ENCODE results near the gene GABRE. TPM values are rescaled to one million over a fixed set of nuclear protein-coding genes. Genes with fewer than 3 reads are reported as not detected.

Gene GABRE
- total RNA-seq, 2 experiments from 2014 or later = not detected

GRCh38 chrX:151923648-151924047 is 50.8 kb downstream of the GABRE start:
- no peak for TF ChIP-seq EZH2phosphoT487 (IDR thresholded peaks at IDR 0.05; ENCODE audit: borderline replicate concordance, low read depth, low read length)
- no peak for TF ChIP-seq CTCF (conservative IDR thresholded peaks at IDR 0.05; ENCODE audit: low read length)
- Histone ChIP-seq H4K20me1 (ENCODE audit: insufficient read depth, low read length) (no peaks in the 10 kb centered on the region), H3K79me2 (ENCODE audit: insufficient read depth, low read depth, low read length) (no peaks in the 10 kb centered on the region), H3K9me3 (ENCODE audit: low read length) (no peaks in the 10 kb centered on the region), H3K36me3 (ENCODE audit: insufficient read depth, low read length) (no peaks in the 10 kb centered on the region), H3K4me3 (ENCODE audit: low read depth, low read length, poor library complexity, severe bottlenecking) (no peak overlapping the region), H3K4me2 (ENCODE audit: low read length) (no peak overlapping the region), H3K4me1 (ENCODE audit: insufficient read depth, low read length, poor library complexity, severe bottlenecking) (no peaks in the 10 kb centered on the region), H2AFZ (ENCODE audit: low read length) (no peak overlapping the region), H3K27ac (ENCODE audit: low read depth, low read length, poor library complexity, severe bottlenecking) (no peak overlapping the region), H3K9me2 (ENCODE audit: insufficient read depth, low read length) (no peaks in the 10 kb centered on the region)
- intact Hi-C loops (cut with micrococcal nuclease; ENCODE audit: unreplicated experiment) = no loop called here
- DNase-seq (ENCODE audit: low spot score) = no peak
- no TSS peak for BruUV-seq (replicated peaks)
- POLR2A ChIA-PET = no interaction called here
- CTCF ChIA-PET (ENCODE audit: unreplicated experiment) = no interaction called here

GRCh38 chrX:151922692-151923091 is 51.8 kb downstream of the GABRE start:
- BruUV-seq (replicated peaks) = no TSS peak
- POLR2A ChIA-PET = no interaction called here
- Histone ChIP-seq H3K9me3 (ENCODE audit: low read length) (no peaks in the 10 kb centered on the region), H4K20me1 (ENCODE audit: insufficient read depth, low read length) (no peaks in the 10 kb centered on the region), H3K4me3 (ENCODE audit: low read depth, low read length, poor library complexity, severe bottlenecking) (no peak overlapping the region), H3K79me2 (ENCODE audit: insufficient read depth, low read depth, low read length) (no peaks in the 10 kb centered on the region), H3K27ac (ENCODE audit: low read depth, low read length, poor library complexity, severe bottlenecking) (no peak overlapping the region), H3K36me3 (ENCODE audit: insufficient read depth, low read length) (no peaks in the 10 kb centered on the region), H3K4me2 (ENCODE audit: low read length) (no peak overlapping the region), H2AFZ (ENCODE audit: low read length) (no peak overlapping the region), H3K9me2 (ENCODE audit: insufficient read depth, low read length) (no peaks in the 10 kb centered on the region), H3K4me1 (ENCODE audit: insufficient read depth, low read length, poor library complexity, severe bottlenecking) (no peaks in the 10 kb centered on the region)
- DNase-seq (ENCODE audit: low spot score) = no peak
- intact Hi-C loops (cut with micrococcal nuclease; ENCODE audit: unreplicated experiment) = no loop called here
- no peak for TF ChIP-seq CTCF (conservative IDR thresholded peaks at IDR 0.05; ENCODE audit: low read length)
- no peak for TF ChIP-seq EZH2phosphoT487 (IDR thresholded peaks at IDR 0.05; ENCODE audit: borderline replicate concordance, low read depth, low read length)
- CTCF ChIA-PET (ENCODE audit: unreplicated experiment) = no interaction called here

GRCh38 chrX:151921866-151922265 is 52.6 kb downstream of the GABRE start:
- TF ChIP-seq CTCF (conservative IDR thresholded peaks at IDR 0.05; ENCODE audit: low read length) (no peak), EZH2phosphoT487 (IDR thresholded peaks at IDR 0.05; ENCODE audit: borderline replicate concordance, low read depth, low read length) (no peak)

More at GRCh38 chrX:151921866-151922265, 52.6 kb downstream of the GABRE start:
- ChIA-PET CTCF (ENCODE audit: unreplicated experiment) (no interaction called here), POLR2A (no interaction called here)
- H3K79me2 ChIP-seq (ENCODE audit: insufficient read depth, low read depth, low read length) = no peaks in the 10 kb centered on the region
- no peak overlapping the region for H2AFZ ChIP-seq (ENCODE audit: low read length)
- H3K36me3 ChIP-seq (ENCODE audit: insufficient read depth, low read length) = no peaks in the 10 kb centered on the region
- DNase-seq (ENCODE audit: low spot score) = no peak
- BruUV-seq (replicated peaks) = no TSS peak
- H3K4me3 ChIP-seq (ENCODE audit: low read depth, low read length, poor library complexity, severe bottlenecking) = no peak overlapping the region
- no peak overlapping the region for H3K27ac ChIP-seq (ENCODE audit: low read depth, low read length, poor library complexity, severe bottlenecking)
- H3K9me3 ChIP-seq (ENCODE audit: low read length) = no peaks in the 10 kb centered on the region
- no peaks in the 10 kb centered on the region for H3K9me2 ChIP-seq (ENCODE audit: insufficient read depth, low read length)
- intact Hi-C loops (cut with micrococcal nuclease; ENCODE audit: unreplicated experiment) = no loop called here
- no peaks in the 10 kb centered on the region for H4K20me1 ChIP-seq (ENCODE audit: insufficient read depth, low read length)
- H3K4me1 ChIP-seq (ENCODE audit: insufficient read depth, low read length, poor library complexity, severe bottlenecking) = no peaks in the 10 kb centered on the region
- H3K4me2 ChIP-seq (ENCODE audit: low read length) = no peak overlapping the region
